Measurements from ENCODE around the gene FASTKD2.

FASTKD2 gene

GRCh38 chr2:206765242-206766056 is at the start of gene FASTKD2, which contains the start of gene MDH1B:
Gene FASTKD2 (plus strand): TSS chr2:206765606. CDS start chr2:206766694, 1,088 bp downstream.
Gene MDH1B (minus strand): TSS chr2:206765328. CDS start chr2:206765271, 57 bp downstream.
- Histone ChIP-seq H3K9ac (ENCODE audit: low read length) (peak within 1 kb of the TSS; percentile 79), H3K36me3 (ENCODE audit: control insufficient read depth, insufficient read depth, low read length) (peaks cover 2% of the 10 kb centered on the region), H3K27ac (ENCODE audit: low read depth, low read length) (peak within 1 kb of the TSS; percentile 86), H3K4me1 (ENCODE audit: control insufficient read depth, insufficient read depth, low read length) (peaks cover 3% of the 10 kb centered on the region), H3K4me3 (ENCODE audit: low read length) (peak within 1 kb of the TSS; percentile 72), H3K27me3 (ENCODE audit: control insufficient read depth, insufficient read depth, low read length) (no peaks in the 10 kb centered on the region)

GRCh38 chr2:206716623-206717022 is 48.8 kb upstream of the FASTKD2 start:
- Histone ChIP-seq H3K36me3 (ENCODE audit: control insufficient read depth, insufficient read depth, low read length) (no peaks in the 10 kb centered on the region), H3K27me3 (ENCODE audit: control insufficient read depth, insufficient read depth, low read length) (no peaks in the 10 kb centered on the region), H3K9ac (ENCODE audit: low read length) (no peak overlapping the region)

DNA sequence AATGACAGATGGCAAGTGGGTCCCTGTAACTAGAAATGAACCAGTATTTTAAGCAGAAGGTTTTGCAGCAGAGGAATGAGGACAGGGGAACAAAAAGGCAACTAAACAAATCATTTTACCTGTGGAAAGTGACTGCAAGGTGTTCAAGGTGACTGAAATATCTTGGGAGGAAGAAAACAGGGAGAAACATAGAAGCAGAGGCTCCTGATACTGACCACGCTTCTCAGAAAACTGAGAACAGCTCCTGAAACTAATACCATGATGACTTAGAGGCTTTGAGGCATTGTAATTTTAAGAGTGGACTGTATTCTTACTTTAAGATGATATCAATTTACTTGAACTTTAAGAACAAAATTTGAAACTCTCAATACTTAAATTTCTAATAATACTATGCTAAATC is 47.1 kb upstream of the FASTKD2 start, which contains the start of gene DYTN:
Gene DYTN, minus strand, starts transcription at position 101 of the 400 bp plus-strand sequence. CDS start 117 bp downstream, outside the sequence.
- Histone ChIP-seq H3K4me1 (ENCODE audit: control insufficient read depth, insufficient read depth, low read length) (no peaks in the 10 kb centered on the region), H3K4me3 (ENCODE audit: low read length) (no peak within 1 kb of the TSS), H3K36me3 (ENCODE audit: control insufficient read depth, insufficient read depth, low read length) (no peaks in the 10 kb centered on the region), H3K27ac (ENCODE audit: low read depth, low read length) (no peak within 1 kb of the TSS), H3K27me3 (ENCODE audit: control insufficient read depth, insufficient read depth, low read length) (no peaks in the 10 kb centered on the region), H3K9ac (ENCODE audit: low read length) (no peak within 1 kb of the TSS)

More at GRCh38 chr2:206716623-206717022, 48.8 kb upstream of the FASTKD2 start:
- Histone ChIP-seq H3K4me3 (ENCODE audit: low read length) (no peak overlapping the region), H3K4me1 (ENCODE audit: control insufficient read depth, insufficient read depth, low read length) (no peaks in the 10 kb centered on the region), H3K27ac (ENCODE audit: low read depth, low read length) (no peak overlapping the region)

GRCh38 chr2:206721256-206721920 is 44.0 kb upstream of the FASTKD2 start:
- no peaks in the 10 kb centered on the region for H3K36me3 ChIP-seq (ENCODE audit: control insufficient read depth, insufficient read depth, low read length)
- H3K27me3 ChIP-seq (ENCODE audit: control insufficient read depth, insufficient read depth, low read length): no peaks in the 10 kb centered on the region
- H3K4me1 ChIP-seq (ENCODE audit: control insufficient read depth, insufficient read depth, low read length): no peaks in the 10 kb centered on the region
- no peak overlapping the region for H3K27ac ChIP-seq (ENCODE audit: low read depth, low read length)
- H3K4me3 ChIP-seq (ENCODE audit: low read length): no peak overlapping the region
- no peak overlapping the region for H3K9ac ChIP-seq (ENCODE audit: low read length)

DNA sequence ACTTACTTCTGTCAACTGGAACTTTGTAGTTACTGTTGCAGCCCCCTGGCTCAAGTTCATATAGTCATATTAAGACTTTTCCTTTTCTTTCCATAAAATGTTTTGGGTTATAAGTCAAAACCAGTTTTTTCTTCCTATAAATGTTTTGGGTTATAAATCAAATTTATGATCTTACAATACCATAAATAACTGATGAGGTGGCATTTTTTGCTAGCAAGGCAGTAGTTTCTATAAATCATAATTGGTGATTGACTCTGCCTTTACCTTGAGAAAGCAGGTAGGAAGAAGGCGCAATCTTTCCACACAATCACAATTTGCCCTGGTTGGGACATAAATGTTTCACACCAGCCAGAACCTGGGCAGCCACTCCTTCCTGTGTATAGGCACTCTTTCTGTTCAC is 42.1 kb upstream of the FASTKD2 start:
- Histone ChIP-seq H3K27me3 (ENCODE audit: control insufficient read depth, insufficient read depth, low read length) (no peaks in the 10 kb centered on the region), H3K36me3 (ENCODE audit: control insufficient read depth, insufficient read depth, low read length) (no peaks in the 10 kb centered on the region), H3K9ac (ENCODE audit: low read length) (no peak overlapping the region), H3K4me1 (ENCODE audit: control insufficient read depth, insufficient read depth, low read length) (no peaks in the 10 kb centered on the region), H3K27ac (ENCODE audit: low read depth, low read length) (no peak overlapping the region), H3K4me3 (ENCODE audit: low read length) (no peak overlapping the region)

GRCh38 chr2:206727287-206727686 is 38.1 kb upstream of the FASTKD2 start:
- no peak overlapping the region for H3K4me3 ChIP-seq (ENCODE audit: low read length)
- H3K36me3 ChIP-seq (ENCODE audit: control insufficient read depth, insufficient read depth, low read length): no peaks in the 10 kb centered on the region
- no peaks in the 10 kb centered on the region for H3K27me3 ChIP-seq (ENCODE audit: control insufficient read depth, insufficient read depth, low read length)
- H3K27ac ChIP-seq (ENCODE audit: low read depth, low read length): no peak overlapping the region
- H3K9ac ChIP-seq (ENCODE audit: low read length): no peak overlapping the region
- no peaks in the 10 kb centered on the region for H3K4me1 ChIP-seq (ENCODE audit: control insufficient read depth, insufficient read depth, low read length)

DNA sequence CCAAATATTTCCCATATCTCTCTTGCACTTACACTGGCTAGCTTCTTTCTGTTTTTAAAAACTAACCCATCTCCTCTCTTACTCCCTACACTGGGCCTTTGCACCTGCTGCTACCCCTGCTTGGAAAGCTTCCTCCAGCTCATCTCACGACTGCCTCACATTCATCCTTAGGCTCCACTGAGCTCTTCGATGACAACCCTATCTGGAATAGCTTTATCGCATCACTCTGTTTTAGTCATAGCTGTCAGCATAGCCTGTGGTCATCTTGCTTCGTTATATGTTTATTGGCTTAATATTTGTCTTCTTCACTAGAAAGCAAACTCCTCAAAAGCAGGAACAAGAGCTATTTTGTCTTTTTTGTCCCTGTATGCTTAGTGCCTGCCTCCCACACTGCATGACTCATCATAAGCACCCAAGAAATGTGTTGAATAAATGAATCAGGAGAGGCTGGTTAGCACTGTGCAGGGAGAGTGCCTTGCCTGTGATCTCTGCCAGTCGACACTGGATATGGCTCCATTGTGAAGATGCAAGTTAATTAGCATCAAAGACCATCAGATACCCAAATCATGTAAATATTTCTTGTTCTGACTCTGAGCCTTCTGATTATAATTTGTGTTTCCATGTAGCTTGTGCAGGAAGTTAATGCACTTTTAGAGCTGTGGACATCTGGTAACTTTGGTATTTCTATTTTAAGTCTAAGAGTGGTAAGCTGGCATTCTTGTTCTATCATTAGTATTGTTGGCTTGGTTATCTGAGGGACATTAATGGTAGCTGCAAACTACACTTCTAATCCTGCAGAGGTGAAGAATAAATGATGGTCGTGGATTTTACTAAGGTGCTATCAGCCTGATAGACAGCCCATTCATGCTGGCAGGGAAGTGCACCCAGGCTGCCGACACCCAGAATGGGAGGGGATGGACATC is 36.9 kb upstream of the FASTKD2 start:
- H3K36me3 ChIP-seq (ENCODE audit: control insufficient read depth, insufficient read depth, low read length): no peaks in the 10 kb centered on the region
- no peaks in the 10 kb centered on the region for H3K4me1 ChIP-seq (ENCODE audit: control insufficient read depth, insufficient read depth, low read length)
- no peaks in the 10 kb centered on the region for H3K27me3 ChIP-seq (ENCODE audit: control insufficient read depth, insufficient read depth, low read length)
- H3K27ac ChIP-seq (ENCODE audit: low read depth, low read length): no peak overlapping the region
- no peak overlapping the region for H3K9ac ChIP-seq (ENCODE audit: low read length)
- no peak overlapping the region for H3K4me3 ChIP-seq (ENCODE audit: low read length)

DNA sequence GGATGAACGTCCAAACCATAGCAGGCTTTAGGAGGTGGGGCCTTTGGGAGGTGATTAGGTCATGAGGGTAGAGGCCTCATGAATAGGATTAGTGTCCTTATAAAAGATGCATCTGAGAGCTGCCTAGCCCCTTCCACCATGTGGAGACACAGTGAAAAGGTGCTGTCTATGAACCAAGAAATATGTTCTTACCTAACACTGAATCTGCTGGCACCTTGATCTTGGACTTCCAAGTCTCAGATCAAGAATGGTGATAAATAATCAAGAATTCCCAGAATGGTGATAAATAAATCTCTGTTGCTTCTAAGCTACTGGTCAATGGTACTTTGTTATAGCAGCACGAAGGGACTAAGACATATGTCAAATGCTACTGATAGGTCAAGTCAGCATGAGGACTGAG is 32.1 kb upstream of the FASTKD2 start:
- Histone ChIP-seq H3K27ac (ENCODE audit: low read depth, low read length) (no peak overlapping the region), H3K36me3 (ENCODE audit: control insufficient read depth, insufficient read depth, low read length) (no peaks in the 10 kb centered on the region), H3K4me1 (ENCODE audit: control insufficient read depth, insufficient read depth, low read length) (no peaks in the 10 kb centered on the region), H3K27me3 (ENCODE audit: control insufficient read depth, insufficient read depth, low read length) (no peaks in the 10 kb centered on the region), H3K9ac (ENCODE audit: low read length) (no peak overlapping the region), H3K4me3 (ENCODE audit: low read length) (no peak overlapping the region)

DNA sequence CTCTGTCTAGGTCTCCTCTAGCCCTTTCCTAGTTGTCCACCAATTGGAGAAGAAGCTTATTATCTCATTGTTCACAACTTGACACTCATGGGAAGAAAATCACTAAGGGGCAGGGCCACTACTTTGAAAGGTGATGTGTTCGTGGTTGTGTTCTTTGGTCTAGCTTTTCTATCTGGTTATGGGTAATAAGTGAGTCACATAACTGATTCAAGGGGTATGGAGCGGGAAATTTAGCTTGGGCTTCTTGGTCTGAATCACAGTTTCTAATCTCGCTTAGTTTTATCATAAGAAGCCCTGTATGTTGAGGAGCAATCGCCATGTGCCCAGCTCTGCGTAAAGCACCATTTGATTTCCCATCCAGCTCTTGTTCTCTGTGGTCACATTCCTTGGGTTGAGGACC is 28.5 kb upstream of the FASTKD2 start:
- H3K4me1 ChIP-seq (ENCODE audit: control insufficient read depth, insufficient read depth, low read length): no peaks in the 10 kb centered on the region
- H3K9ac ChIP-seq (ENCODE audit: low read length): no peak overlapping the region
- H3K27ac ChIP-seq (ENCODE audit: low read depth, low read length): no peak overlapping the region
- no peaks in the 10 kb centered on the region for H3K27me3 ChIP-seq (ENCODE audit: control insufficient read depth, insufficient read depth, low read length)
- no peak overlapping the region for H3K4me3 ChIP-seq (ENCODE audit: low read length)
- H3K36me3 ChIP-seq (ENCODE audit: control insufficient read depth, insufficient read depth, low read length): no peaks in the 10 kb centered on the region

GRCh38 chr2:206739271-206739670 is 26.1 kb upstream of the FASTKD2 start:
- H3K9ac ChIP-seq (ENCODE audit: low read length): no peak overlapping the region
- H3K27me3 ChIP-seq (ENCODE audit: control insufficient read depth, insufficient read depth, low read length): no peaks in the 10 kb centered on the region
- H3K4me1 ChIP-seq (ENCODE audit: control insufficient read depth, insufficient read depth, low read length): no peaks in the 10 kb centered on the region
- H3K27ac ChIP-seq (ENCODE audit: low read depth, low read length): no peak overlapping the region
- no peak overlapping the region for H3K4me3 ChIP-seq (ENCODE audit: low read length)
- no peaks in the 10 kb centered on the region for H3K36me3 ChIP-seq (ENCODE audit: control insufficient read depth, insufficient read depth, low read length)

DNA sequence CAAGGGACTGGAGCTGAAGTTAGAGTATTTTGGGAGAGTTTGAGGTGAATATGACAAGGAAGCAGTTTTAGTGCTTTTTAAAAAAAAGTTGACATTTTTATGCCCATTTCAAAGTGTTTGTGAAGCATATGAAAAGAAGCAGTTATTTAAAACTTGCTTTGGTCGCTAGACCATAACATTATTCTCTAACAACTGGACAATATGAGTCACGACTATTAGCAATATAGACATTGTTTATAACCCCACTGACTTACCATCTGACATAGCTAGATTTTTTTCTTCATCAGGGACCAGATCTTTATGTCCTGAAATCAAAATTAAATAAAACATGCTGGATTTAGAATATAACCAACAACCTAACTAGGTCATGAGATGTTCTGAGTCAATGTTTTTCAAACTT is 24.6 kb upstream of the FASTKD2 start:
- H3K9ac ChIP-seq (ENCODE audit: low read length): no peak overlapping the region
- no peak overlapping the region for H3K27ac ChIP-seq (ENCODE audit: low read depth, low read length)
- H3K27me3 ChIP-seq (ENCODE audit: control insufficient read depth, insufficient read depth, low read length): no peaks in the 10 kb centered on the region
- H3K36me3 ChIP-seq (ENCODE audit: control insufficient read depth, insufficient read depth, low read length): no peaks in the 10 kb centered on the region
- no peak overlapping the region for H3K4me3 ChIP-seq (ENCODE audit: low read length)
- no peaks in the 10 kb centered on the region for H3K4me1 ChIP-seq (ENCODE audit: control insufficient read depth, insufficient read depth, low read length)

DNA sequence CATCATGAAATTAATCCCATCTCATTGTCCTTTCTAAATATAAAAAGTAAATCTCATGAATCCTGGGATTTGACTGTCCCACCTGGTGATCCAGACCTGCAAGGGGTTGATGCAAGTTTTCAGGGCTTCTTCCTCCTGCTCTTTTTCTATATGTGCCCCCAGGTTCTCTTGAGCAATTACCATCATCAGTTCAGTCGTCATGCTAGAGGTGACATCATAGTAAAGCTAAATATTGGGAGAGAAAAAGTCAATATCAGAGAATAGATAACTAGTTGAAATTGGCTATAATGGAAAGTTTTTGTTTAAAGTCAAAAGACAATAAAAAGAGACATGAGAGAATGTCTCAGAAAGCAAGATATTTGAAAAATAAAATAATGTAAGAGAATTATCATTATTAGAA is 8.6 kb upstream of the FASTKD2 start:
- Histone ChIP-seq H3K36me3 (ENCODE audit: control insufficient read depth, insufficient read depth, low read length) (no peaks in the 10 kb centered on the region), H3K27me3 (ENCODE audit: control insufficient read depth, insufficient read depth, low read length) (no peaks in the 10 kb centered on the region), H3K4me1 (ENCODE audit: control insufficient read depth, insufficient read depth, low read length) (no peaks in the 10 kb centered on the region), H3K4me3 (ENCODE audit: low read length) (no peak overlapping the region), H3K27ac (ENCODE audit: low read depth, low read length) (no peak overlapping the region), H3K9ac (ENCODE audit: low read length) (no peak overlapping the region)

Data from rectal smooth muscle tissue (tissue), 1 donor.